T-helper 2 cell (primary cell): ENCODE data around the gene ZBTB21.
"Not testable (repeated sequence)": the region's sequence is repeated elsewhere in the genome, so short reads cannot be mapped to it uniquely, and the experiment has no call there.

Experiments
- DNase-seq, 5 experiments: peaks; one replicate each; pipeline versions ENCODE4 v3.0.0 to v3.0.0-alpha.2; 2012 to 2022

Gene ZBTB21

DNA sequence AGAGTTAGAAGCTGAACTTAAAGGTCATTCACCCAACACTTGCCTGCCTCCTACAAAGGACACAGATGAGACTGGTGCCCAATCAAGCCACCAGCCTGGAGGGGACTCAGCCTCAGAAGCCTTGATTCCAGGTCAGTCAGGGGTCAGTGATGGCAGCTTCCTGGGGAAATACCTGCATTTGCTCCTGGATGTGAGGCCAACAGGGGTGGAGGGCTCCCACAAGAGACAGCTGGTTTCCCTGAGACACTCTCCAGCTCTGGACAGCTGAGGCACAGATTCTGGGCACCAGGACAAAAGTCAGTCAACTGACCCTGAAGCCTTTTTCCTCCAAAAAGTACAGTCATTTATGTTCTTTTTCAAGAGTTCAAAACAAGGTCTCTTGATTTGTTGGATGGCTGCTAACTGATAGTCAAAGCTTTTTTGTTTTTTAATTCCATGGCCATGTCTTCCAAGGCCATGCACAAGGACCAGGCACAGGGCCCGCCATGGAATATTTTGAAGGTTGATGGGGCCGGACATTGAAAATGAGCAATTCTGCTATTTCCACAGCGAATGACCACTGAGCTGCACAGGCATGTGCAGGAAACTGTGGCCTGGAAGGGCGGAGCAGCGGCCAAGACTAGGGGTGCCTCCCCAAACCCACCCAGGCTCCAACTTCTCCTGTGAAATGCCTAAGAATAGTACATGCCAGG, 58.1 kb downstream of the ZBTB21 start:
- DNase-seq: no peak

DNA sequence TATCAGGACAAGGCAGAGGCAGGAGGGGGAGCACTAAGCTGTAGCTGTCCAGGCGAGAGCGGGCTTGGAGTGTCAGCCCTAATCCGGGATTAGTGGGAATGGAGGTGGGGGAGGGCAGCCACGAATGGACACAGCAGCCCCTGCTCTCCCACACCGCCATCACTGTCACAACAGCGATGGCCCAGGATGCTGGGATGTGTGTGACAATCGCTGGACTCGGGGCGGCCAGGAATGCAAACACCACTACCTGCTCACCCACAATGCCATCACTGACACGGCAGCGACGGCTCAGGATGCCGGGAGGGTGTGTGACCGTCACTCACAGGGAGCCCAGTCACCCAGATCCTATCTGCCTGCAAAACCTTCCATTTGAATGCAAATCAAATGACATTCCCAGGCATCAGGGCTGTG, 59.2 kb downstream of the ZBTB21 start:
- no peak for DNase-seq

DNA sequence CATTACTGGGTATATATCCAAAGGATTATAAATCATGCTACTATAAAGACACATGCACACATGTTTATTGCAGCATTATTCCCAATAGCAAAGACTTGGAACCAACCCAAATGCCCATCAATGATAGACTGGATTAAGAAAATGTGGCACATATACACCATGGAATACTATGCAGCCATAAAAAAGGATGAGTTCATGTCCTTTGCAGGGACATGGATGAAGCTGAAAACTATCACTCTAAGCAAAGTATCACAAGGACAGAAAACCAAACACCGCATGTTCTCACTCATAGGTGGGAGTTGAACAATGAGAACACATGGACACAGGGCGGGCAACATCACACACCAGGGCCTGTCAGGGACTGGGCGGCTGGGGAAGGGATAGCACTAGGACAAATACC, 60.5 kb downstream of the ZBTB21 start:
- DNase-seq: not testable (repeated sequence)

DNA sequence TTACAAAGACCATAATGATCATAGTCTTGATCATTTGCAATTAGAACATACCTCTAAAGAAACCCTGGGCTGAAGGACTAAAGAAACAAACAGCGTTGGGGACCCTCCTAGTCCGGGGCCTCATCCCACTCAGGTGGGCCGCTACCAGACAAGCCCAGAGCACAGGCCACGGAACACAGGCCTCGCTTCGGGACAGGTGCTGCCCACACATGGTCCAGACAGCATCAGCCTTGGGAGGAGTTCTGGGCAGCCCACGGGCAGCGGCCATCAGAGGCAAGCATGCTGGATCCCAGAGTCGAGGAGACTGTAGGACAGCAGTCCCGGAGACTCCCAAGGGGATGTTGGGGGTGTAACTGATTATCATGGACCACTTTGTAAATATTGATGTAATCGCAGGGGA, 61.3 kb downstream of the ZBTB21 start:
- no peak for DNase-seq

DNA sequence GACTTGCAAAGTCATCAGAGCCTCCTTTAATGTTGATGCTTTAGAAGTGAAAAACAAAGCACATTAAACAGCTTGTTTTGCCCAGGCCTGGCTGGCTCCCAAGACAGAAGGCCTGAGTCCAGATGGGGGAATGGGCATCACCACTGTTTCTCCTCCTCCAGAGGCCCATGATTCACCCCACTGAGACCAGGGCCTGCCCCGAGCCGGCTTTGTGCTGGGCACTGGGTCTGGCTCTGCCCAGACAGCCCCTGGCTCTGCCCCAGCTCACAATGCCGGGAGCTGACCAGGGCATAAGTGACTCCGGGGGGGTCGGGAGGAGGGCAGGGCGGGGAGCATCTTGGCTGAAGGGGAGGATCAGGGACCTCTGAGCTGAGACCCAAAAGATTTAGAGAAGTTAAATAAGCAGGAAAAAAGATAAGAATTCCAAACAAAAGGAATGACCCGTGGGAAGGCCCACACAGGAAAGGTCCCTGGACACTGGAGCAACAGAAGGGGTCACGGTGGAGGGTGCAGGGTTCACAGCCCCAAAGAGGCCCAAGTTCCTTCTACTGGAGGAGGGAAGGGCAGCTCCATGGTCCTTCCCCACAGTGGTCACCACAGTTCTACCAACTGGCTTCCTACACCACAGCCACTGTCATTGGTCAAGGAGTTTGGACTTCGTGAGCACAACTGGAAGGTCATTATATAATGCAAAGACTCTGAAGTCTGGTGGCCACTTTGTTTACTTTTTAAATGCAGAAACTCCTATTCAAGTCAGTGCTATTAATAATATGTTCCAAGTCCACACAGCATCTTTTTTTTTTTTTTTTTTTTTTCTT, 61.9 kb downstream of the ZBTB21 start:
- no peak for DNase-seq

DNA sequence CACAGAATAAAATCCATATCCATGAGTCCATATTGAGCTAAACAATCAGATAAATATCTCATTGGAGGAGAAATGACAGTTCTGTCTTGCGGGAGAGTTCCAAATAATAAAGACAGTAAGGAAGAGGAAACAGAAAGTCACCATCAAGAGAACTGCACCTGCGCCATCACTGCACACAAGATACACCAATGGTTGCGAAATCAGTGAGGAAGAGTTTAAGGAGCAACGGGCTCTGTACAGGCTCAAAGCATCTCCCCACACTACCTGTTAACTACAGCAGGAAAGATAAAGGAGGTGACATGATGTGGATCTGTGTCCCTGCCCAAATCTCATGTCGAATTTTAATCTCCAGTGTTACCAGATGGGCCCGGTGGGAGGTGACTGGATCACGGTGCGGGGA, 64.2 kb downstream of the ZBTB21 start:
- no peak for DNase-seq

DNA sequence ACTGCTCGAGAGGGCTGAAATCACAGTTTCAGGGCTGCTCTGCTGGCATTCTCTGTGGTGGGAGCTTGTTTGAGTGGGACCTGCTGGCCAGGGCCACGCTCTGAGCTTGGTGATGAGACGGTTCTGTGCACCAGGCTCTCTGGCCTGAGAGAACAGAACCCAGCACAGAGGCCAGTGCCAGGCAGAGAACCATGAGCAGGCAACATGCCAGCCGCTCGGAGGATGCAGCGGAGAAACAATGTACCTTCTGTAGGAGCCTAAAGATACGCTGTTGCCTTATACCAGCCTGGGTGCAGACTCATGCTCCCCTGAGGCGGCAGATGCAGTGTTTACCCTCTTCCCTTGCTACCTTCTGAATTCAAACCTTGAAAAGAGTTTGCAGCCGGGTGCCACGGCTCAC, 66.3 kb downstream of the ZBTB21 start:
- DNase-seq: no peak

DNA sequence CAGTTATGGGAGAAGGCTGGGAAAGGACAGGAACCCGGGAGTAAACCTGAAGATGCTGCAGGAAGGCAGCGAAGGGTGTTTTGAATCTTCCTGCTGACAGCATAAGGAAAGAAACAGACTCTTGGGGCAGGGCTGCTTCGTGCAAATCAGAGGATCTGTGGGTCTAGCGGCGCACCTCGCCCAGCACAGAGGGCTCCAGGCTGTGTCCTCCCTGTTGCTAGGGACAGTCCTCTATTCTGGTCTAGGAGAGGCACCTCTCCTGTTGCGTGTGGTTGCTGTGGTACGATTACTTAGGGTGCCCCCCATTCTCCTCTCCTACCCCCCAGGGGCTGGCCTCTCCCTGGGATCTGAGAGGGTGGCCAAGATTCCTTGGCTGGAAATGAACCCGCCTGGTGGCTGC, 67.7 kb downstream of the ZBTB21 start:
- no peak for DNase-seq

DNA sequence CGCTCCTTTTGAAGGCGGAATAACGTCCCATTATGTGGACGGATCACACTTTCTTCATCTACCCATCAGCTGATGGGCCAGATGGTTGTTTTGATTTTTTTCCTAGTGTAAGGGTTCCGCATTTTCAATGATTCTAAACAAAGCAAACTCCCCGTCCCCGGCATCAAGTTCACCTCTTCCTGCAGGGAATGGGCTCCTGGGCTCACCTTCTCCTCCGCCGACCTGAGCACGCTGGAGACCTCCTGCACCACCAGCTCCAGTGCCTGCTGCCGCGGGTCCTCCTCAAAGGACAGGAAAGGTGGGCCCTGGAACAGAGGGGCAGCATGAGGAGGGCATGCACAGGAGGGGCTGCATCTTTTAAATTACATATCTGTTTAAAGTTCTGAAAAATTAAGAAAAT, 68.2 kb downstream of the ZBTB21 start:
- DNase-seq: no peak

DNA sequence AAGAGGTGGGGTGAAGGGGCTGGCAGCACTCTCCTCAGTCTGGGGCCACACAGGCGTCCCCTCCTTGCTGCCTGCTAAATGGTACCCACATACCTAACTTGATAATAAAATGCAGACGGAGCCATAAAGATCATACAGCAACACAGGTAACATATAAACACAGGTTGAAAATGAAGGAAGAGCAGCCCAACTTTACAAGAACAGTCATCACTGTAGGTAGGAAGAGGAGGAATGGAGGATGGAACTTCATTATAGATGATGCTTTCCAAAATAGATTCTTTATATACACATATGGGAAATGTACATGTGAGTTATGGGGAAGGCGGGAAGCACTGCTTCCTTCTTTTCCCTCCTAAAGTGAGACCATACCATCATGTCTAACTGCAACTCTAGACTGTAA, 69.7 kb downstream of the ZBTB21 start:
- DNase-seq: no peak

DNA sequence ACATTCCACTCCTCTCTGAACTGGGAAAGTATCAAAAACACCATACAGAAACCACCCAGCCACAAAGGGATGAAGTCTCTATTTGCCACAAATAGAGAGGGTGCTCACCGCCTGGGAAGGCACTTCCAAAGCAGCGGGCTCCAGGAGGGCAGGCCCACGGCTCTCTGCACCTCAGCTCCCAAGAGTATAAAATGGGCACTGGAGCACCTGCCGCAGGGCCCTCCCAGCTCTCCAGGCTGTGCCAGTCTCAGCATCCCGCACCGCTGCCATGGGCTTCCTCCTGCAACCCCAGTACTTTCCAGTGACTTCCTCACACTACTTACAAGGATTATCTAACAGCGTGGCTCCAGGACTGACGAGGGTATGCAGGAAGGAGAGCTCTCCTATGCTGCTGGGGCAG, 70.8 kb downstream of the ZBTB21 start:
- DNase-seq: no peak
